Measurements from ENCODE around the gene CYP4F12.

DNA sequence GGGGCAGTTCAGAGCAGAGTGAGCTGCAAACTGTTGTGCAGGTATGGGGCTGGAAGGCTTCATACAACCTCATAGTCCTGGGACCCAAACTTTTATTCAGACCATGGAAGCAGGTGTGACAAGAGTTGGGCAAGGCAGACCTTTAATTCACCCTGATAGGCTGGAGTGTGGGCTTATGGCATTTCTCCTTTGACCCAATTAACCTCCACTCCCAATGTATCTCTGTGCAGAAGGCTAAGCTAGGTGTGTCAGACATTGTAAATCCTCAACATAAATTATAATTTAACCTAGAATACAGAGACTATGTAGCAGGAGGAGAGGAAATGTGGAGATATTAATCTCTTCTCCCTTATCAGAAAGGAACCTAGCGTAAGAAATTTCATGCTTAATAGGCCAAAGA is 42.8 kb downstream of the CYP4F12 start:
- TF ChIP-seq YY1 (IDR thresholded peaks at IDR 0.05; ENCODE audit: insufficient read depth, insufficient read length) (no peak), SUZ12 (IDR thresholded peaks at IDR 0.05; ENCODE audit: extremely low read depth, insufficient read depth, insufficient read length) (no peak), ZNF274 (IDR thresholded peaks at IDR 0.05; ENCODE audit: low read depth, low read length) (no peak)

Data from NT2/D1 (cell line).